D721Med (cell line): ENCODE data around the gene LY9.
A peak's percentile ranks its signal among the peaks of the same experiment; 100 is the strongest.

Source experiments
- DNase-seq: peaks from one replicate; pipeline ENCODE4 v3.0.0; 2011; ENCODE audit warnings: low spot score; ENCODE audit not compliant: insufficient read length
- FAIRE-seq: peaks from 2 replicates; lab custom pipeline; 2011; peaks lifted over from hg19 to GRCh38; lab: Jason Lieb, UNC
- TF ChIP-seq, protein P1 (sequence below): IDR thresholded peaks from 2 replicates; pipeline ENCODE4 v1.5.1; 2012; ENCODE audit warnings: mild to moderate bottlenecking, control low read depth; ENCODE audit not compliant: insufficient read depth; ENCODE audit errors: missing control alignments

Gene LY9

DNA sequence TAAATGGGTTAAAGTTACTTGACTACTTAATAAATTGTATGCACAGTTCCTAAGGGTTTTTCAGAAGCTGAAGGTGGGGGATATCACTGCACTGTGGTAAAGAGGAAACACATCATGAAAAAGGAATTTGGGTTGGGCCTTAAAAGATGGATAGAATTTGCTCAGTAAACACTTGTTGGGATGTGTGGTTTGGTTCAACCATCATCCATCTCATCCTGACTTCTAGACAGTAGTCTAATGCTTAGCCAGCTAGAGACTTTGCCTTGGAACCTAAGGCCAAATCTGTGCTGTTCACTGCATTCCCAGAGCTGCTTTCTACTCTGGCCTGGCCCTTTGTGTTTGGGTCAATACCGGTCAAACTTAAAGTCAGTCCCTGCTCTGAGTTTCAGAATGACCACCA lies 30.6 kb downstream of the LY9 start:
- no peak for FAIRE-seq
- DNase-seq, result no peak

DNA sequence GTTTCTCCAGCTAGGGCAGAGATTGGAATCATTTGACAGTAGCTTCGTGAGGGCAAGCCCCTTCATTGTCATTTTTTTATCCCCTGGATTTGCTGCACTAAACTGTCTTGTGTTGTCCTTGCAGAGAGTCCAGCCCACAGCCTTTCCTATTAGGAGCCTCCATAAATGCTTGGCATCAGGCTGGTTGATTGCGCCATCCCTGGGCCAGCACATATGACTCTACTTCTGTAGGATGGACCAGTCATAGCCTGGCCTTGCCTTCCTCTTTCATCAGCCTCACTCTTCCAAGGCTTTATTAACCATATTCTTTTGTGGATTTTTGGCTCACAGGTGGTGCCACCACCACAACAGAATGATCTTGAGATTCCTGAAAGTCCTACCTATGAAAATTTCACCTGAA lies 31.4 kb downstream of the LY9 start:
- DNase-seq (no peak), FAIRE-seq (no peak)
- TF ChIP-seq, protein P1, sequence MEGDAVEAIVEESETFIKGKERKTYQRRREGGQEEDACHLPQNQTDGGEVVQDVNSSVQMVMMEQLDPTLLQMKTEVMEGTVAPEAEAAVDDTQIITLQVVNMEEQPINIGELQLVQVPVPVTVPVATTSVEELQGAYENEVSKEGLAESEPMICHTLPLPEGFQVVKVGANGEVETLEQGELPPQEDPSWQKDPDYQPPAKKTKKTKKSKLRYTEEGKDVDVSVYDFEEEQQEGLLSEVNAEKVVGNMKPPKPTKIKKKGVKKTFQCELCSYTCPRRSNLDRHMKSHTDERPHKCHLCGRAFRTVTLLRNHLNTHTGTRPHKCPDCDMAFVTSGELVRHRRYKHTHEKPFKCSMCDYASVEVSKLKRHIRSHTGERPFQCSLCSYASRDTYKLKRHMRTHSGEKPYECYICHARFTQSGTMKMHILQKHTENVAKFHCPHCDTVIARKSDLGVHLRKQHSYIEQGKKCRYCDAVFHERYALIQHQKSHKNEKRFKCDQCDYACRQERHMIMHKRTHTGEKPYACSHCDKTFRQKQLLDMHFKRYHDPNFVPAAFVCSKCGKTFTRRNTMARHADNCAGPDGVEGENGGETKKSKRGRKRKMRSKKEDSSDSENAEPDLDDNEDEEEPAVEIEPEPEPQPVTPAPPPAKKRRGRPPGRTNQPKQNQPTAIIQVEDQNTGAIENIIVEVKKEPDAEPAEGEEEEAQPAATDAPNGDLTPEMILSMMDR, result no peak

More for the DNA sequence above, 30.6 kb downstream of the LY9 start:
- TF ChIP-seq, protein P1, result no peak

DNA sequence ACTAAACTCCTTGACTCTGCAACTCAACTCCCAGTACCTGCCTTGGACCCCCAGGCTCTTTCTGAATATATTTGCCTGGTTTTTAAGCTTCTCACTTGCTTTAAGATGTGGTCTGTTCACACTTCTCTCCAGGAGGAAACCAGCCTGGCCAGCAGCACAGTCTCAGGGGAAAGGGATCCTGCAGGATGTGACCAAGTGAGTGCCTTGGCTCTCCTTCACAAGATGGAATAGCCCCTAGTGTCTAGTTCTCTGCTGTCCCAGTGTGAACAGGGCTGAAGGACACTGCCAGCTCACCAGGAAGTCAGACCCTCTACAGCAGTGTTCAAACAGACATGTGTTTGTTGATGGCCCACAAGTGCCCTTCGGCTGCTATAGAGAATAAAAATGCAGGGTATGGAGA lies 33.8 kb downstream of the LY9 start:
- TF ChIP-seq, protein P1, result no peak
- FAIRE-seq, result no peak
- DNase-seq, result no peak

- DNase-seq, result no peak
- TF ChIP-seq, protein P1, result peak; percentile 51
- no peak for FAIRE-seq
Measured at GRCh38 chr1:160830321-160831153, 34.6 kb downstream of the LY9 start.

GRCh38 chr1:160834945-160835565 lies 39.1 kb downstream of the LY9 start:
- TF ChIP-seq, protein P1, result peak; percentile 26
- DNase-seq, result no peak
- no peak for FAIRE-seq

- no peak for FAIRE-seq
- no peak for DNase-seq
- TF ChIP-seq, protein P1, result no peak
Measured at GRCh38 chr1:160835751-160836150, 39.8 kb downstream of the LY9 start.

DNA sequence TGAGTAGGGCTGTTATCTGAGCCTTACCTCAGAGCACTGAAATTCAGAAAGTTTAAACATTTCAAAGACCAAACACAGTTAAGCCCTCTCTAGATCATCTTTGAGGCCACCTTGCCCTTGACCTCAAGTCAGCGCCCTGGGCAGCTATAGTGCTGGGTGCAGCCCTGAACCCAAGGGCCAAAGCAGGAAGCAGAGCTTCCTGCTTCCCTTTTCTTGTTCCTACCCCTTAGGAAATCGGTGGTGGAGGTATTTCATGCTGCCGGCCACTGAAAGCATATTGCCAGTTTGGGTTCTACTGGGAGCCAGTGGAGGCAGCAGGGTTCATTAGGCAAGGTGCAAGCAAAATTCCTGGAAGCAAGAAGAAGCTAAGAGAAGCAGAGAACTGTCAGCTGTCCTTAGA lies 40.6 kb downstream of the LY9 start:
- TF ChIP-seq, protein P1, result no peak
- no peak for DNase-seq
- no peak for FAIRE-seq
